Measurements from ENCODE around the gene KRT40. TPM values are rescaled to one million over a fixed set of nuclear protein-coding genes. Genes with fewer than 3 reads are reported as not detected.

KRT40 gene
- total and polyA plus RNA-seq, 2 experiments from 2014 or later = not detected

GRCh38 chr17:40932608-40933007 lies 51.5 kb downstream of the KRT40 start (continued):
- TF ChIP-seq EZH2phosphoT487 (IDR thresholded peaks at IDR 0.05; ENCODE audit: unreplicated experiment) (no peak), ZNF331 (CRISPR knock-in tag; IDR thresholded peaks at IDR 0.05; ENCODE audit: low read depth) (no peak), ZNF114 (CRISPR knock-in tag; IDR thresholded peaks at IDR 0.05) (no peak), STAT1 (IDR thresholded peaks at IDR 0.05; ENCODE audit: unreplicated experiment) (no peak), POLR2AphosphoS5 (IDR thresholded peaks at IDR 0.05; ENCODE audit: low read depth) (no peak), NANOG (IDR thresholded peaks at IDR 0.05; ENCODE audit: borderline replicate concordance) (no peak), EZH2 (IDR thresholded peaks at IDR 0.05; ENCODE audit: low read depth, unreplicated experiment) (no peak), CREB1 (CRISPR knock-in tag; IDR thresholded peaks at IDR 0.05; ENCODE audit: low read depth) (no peak), JUNB (IDR thresholded peaks at IDR 0.05; ENCODE audit: unreplicated experiment) (no peak)
- TF ChIP-seq, protein P1, sequence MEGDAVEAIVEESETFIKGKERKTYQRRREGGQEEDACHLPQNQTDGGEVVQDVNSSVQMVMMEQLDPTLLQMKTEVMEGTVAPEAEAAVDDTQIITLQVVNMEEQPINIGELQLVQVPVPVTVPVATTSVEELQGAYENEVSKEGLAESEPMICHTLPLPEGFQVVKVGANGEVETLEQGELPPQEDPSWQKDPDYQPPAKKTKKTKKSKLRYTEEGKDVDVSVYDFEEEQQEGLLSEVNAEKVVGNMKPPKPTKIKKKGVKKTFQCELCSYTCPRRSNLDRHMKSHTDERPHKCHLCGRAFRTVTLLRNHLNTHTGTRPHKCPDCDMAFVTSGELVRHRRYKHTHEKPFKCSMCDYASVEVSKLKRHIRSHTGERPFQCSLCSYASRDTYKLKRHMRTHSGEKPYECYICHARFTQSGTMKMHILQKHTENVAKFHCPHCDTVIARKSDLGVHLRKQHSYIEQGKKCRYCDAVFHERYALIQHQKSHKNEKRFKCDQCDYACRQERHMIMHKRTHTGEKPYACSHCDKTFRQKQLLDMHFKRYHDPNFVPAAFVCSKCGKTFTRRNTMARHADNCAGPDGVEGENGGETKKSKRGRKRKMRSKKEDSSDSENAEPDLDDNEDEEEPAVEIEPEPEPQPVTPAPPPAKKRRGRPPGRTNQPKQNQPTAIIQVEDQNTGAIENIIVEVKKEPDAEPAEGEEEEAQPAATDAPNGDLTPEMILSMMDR (conservative IDR thresholded peaks at IDR 0.05; ENCODE audit: low read depth in 2 of 2) = no peak
- TF ChIP-seq, protein P2, sequence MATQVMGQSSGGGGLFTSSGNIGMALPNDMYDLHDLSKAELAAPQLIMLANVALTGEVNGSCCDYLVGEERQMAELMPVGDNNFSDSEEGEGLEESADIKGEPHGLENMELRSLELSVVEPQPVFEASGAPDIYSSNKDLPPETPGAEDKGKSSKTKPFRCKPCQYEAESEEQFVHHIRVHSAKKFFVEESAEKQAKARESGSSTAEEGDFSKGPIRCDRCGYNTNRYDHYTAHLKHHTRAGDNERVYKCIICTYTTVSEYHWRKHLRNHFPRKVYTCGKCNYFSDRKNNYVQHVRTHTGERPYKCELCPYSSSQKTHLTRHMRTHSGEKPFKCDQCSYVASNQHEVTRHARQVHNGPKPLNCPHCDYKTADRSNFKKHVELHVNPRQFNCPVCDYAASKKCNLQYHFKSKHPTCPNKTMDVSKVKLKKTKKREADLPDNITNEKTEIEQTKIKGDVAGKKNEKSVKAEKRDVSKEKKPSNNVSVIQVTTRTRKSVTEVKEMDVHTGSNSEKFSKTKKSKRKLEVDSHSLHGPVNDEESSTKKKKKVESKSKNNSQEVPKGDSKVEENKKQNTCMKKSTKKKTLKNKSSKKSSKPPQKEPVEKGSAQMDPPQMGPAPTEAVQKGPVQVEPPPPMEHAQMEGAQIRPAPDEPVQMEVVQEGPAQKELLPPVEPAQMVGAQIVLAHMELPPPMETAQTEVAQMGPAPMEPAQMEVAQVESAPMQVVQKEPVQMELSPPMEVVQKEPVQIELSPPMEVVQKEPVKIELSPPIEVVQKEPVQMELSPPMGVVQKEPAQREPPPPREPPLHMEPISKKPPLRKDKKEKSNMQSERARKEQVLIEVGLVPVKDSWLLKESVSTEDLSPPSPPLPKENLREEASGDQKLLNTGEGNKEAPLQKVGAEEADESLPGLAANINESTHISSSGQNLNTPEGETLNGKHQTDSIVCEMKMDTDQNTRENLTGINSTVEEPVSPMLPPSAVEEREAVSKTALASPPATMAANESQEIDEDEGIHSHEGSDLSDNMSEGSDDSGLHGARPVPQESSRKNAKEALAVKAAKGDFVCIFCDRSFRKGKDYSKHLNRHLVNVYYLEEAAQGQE (IDR thresholded peaks at IDR 0.05; ENCODE audit: unreplicated experiment) = no peak

- Histone ChIP-seq H3K79me2 (replicated peaks; ENCODE audit: insufficient read depth) (no peaks in the 10 kb centered on the region), H3K4me2 (no peak overlapping the region), H3K4me1 (ENCODE audit: insufficient read depth) (peaks cover 4% of the 10 kb centered on the region; the same call in 1 of the 2 replicates), H3K4me3 (no peak overlapping the region), H3K27me3 (ENCODE audit: insufficient read depth) (no peaks in the 10 kb centered on the region), H3K27ac (ENCODE audit: low read depth) (no peak overlapping the region), H3K36me3 (ENCODE audit: insufficient read depth) (no peaks in the 10 kb centered on the region), H2AFZ (no peak overlapping the region), H3F3A (replicated peaks; ENCODE audit: low read depth) (no peaks in the 10 kb centered on the region), H3K9me2 (ENCODE audit: insufficient read depth) (no peaks in the 10 kb centered on the region; the same call in 1 of the 2 replicates), H4K20me1 (replicated peaks; ENCODE audit: insufficient read depth) (no peaks in the 10 kb centered on the region)
- DNase-seq (ENCODE audit: low spot score) = no peak
- Mint-ChIP-seq H3K9me3 (no peaks in the 10 kb centered on the region), H3K4me1 (peaks cover 7% of the 10 kb centered on the region), H3K27ac (no peak overlapping the region), H3K4me3 (no peak overlapping the region), H3K27me3 (ENCODE audit: insufficient read depth, low read depth, poor library complexity) (no peaks in the 10 kb centered on the region), H3K36me3 (ENCODE audit: low read depth) (no peaks in the 10 kb centered on the region)
- ATAC-seq = no peak
- TF ChIP-seq, protein P3, sequence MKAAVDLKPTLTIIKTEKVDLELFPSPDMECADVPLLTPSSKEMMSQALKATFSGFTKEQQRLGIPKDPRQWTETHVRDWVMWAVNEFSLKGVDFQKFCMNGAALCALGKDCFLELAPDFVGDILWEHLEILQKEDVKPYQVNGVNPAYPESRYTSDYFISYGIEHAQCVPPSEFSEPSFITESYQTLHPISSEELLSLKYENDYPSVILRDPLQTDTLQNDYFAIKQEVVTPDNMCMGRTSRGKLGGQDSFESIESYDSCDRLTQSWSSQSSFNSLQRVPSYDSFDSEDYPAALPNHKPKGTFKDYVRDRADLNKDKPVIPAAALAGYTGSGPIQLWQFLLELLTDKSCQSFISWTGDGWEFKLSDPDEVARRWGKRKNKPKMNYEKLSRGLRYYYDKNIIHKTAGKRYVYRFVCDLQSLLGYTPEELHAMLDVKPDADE (IDR thresholded peaks at IDR 0.05) = no peak
Measured at GRCh38 chr17:40931311-40931710, 52.8 kb downstream of the KRT40 start.

Small RNAs within 50 kb of the gene (small RNA-seq; reads per million reads assigned to genes)
- not detected for gene KRTAP3-4P (ENCODE audit: low replicate concordance)

Other genes with a start within 250 kb of the KRT40 start
Only the 30 nearest of the 35 such genes appear.
- not detected in 2 replicates for gene KRT27, start 201.8 kb downstream of the KRT40 start, total RNA-seq (2014; rRNA removed; shearing (Covaris generic))
- gene KRT27, start 201.8 kb downstream of the KRT40 start, polyA plus RNA-seq (2016; fragmentation: Nextera tagmentation; extraction: Ambion mirVana) = not detected in 2 replicates
- gene KRT28, start 184.4 kb downstream of the KRT40 start, total RNA-seq (2014; rRNA removed; shearing (Covaris generic)) = not detected in 2 replicates
- not detected in 2 replicates for gene KRT28, start 184.4 kb downstream of the KRT40 start, polyA plus RNA-seq (2016; fragmentation: Nextera tagmentation; extraction: Ambion mirVana)
- 7.8 and 9.6 TPM in 2 replicates for gene KRT10, start 161.7 kb downstream of the KRT40 start, total RNA-seq (2014; rRNA removed; shearing (Covaris generic))
- 117 and 123 TPM in 2 replicates for gene KRT10, start 161.7 kb downstream of the KRT40 start, polyA plus RNA-seq (2016; fragmentation: Nextera tagmentation; extraction: Ambion mirVana)
- gene KRT12, start 117.1 kb downstream of the KRT40 start, total RNA-seq (2014; rRNA removed; shearing (Covaris generic)) = not detected in 2 replicates
- not detected in 2 replicates for gene KRT12, start 117.1 kb downstream of the KRT40 start, polyA plus RNA-seq (2016; fragmentation: Nextera tagmentation; extraction: Ambion mirVana)
- gene KRT20, start 99.1 kb downstream of the KRT40 start, total RNA-seq (2014; rRNA removed; shearing (Covaris generic)) = not detected in 2 replicates
- gene KRT20, start 99.1 kb downstream of the KRT40 start, polyA plus RNA-seq (2016; fragmentation: Nextera tagmentation; extraction: Ambion mirVana) = not detected in 2 replicates
- not detected in 2 replicates for gene KRT23, start 46.7 kb downstream of the KRT40 start, total RNA-seq (2014; rRNA removed; shearing (Covaris generic))
- not detected in 2 replicates for gene KRT23, start 46.7 kb downstream of the KRT40 start, polyA plus RNA-seq (2016; fragmentation: Nextera tagmentation; extraction: Ambion mirVana)
- not detected in 2 replicates for gene KRT39, start 17.4 kb downstream of the KRT40 start, total RNA-seq (2014; rRNA removed; shearing (Covaris generic))
- gene KRT39, start 17.4 kb downstream of the KRT40 start, polyA plus RNA-seq (2016; fragmentation: Nextera tagmentation; extraction: Ambion mirVana) = not detected in 2 replicates
- not detected in 2 replicates for gene KRTAP3-3, start 9.8 kb upstream of the KRT40 start, total RNA-seq (2014; rRNA removed; shearing (Covaris generic))
- not detected in 2 replicates for gene KRTAP3-3, start 9.8 kb upstream of the KRT40 start, polyA plus RNA-seq (2016; fragmentation: Nextera tagmentation; extraction: Ambion mirVana)
- gene KRTAP3-2, start 15.6 kb upstream of the KRT40 start, total RNA-seq (2014; rRNA removed; shearing (Covaris generic)) = not detected in 2 replicates
- gene KRTAP3-2, start 15.6 kb upstream of the KRT40 start, polyA plus RNA-seq (2016; fragmentation: Nextera tagmentation; extraction: Ambion mirVana) = not detected in 2 replicates
- not detected in 2 replicates for gene KRTAP3-1, start 24.8 kb upstream of the KRT40 start, total RNA-seq (2014; rRNA removed; shearing (Covaris generic))
- gene KRTAP3-1, start 24.8 kb upstream of the KRT40 start, polyA plus RNA-seq (2016; fragmentation: Nextera tagmentation; extraction: Ambion mirVana) = not detected in 2 replicates
- gene KRTAP1-5, start 42.9 kb upstream of the KRT40 start, total RNA-seq (2014; rRNA removed; shearing (Covaris generic)) = not detected in 2 replicates
- gene KRTAP1-5, start 42.9 kb upstream of the KRT40 start, polyA plus RNA-seq (2016; fragmentation: Nextera tagmentation; extraction: Ambion mirVana) = not detected in 2 replicates
- not detected in 2 replicates for gene KRTAP1-4, start 45.9 kb upstream of the KRT40 start, total RNA-seq (2014; rRNA removed; shearing (Covaris generic))
- gene KRTAP1-4, start 45.9 kb upstream of the KRT40 start, polyA plus RNA-seq (2016; fragmentation: Nextera tagmentation; extraction: Ambion mirVana) = not detected in 2 replicates
- not detected in 2 replicates for gene KRTAP1-3, start 50.5 kb upstream of the KRT40 start, total RNA-seq (2014; rRNA removed; shearing (Covaris generic))
- gene KRTAP1-3, start 50.5 kb upstream of the KRT40 start, polyA plus RNA-seq (2016; fragmentation: Nextera tagmentation; extraction: Ambion mirVana) = not detected in 2 replicates
- not detected in 2 replicates for gene KRTAP1-1, start 57.1 kb upstream of the KRT40 start, total RNA-seq (2014; rRNA removed; shearing (Covaris generic))
- gene KRTAP1-1, start 57.1 kb upstream of the KRT40 start, polyA plus RNA-seq (2016; fragmentation: Nextera tagmentation; extraction: Ambion mirVana) = not detected in 2 replicates
- gene KRTAP2-1, start 63.0 kb upstream of the KRT40 start, total RNA-seq (2014; rRNA removed; shearing (Covaris generic)) = not detected in 2 replicates
- gene KRTAP2-1, start 63.0 kb upstream of the KRT40 start, polyA plus RNA-seq (2016; fragmentation: Nextera tagmentation; extraction: Ambion mirVana) = not detected in 2 replicates
- not detected in 2 replicates for gene KRTAP2-2, start 70.9 kb upstream of the KRT40 start, total RNA-seq (2014; rRNA removed; shearing (Covaris generic))
- gene KRTAP2-2, start 70.9 kb upstream of the KRT40 start, polyA plus RNA-seq (2016; fragmentation: Nextera tagmentation; extraction: Ambion mirVana) = not detected in 2 replicates
- not detected in 2 replicates for gene KRTAP2-3, start 75.8 kb upstream of the KRT40 start, total RNA-seq (2014; rRNA removed; shearing (Covaris generic))
- not detected in 2 replicates for gene KRTAP2-3, start 75.8 kb upstream of the KRT40 start, polyA plus RNA-seq (2016; fragmentation: Nextera tagmentation; extraction: Ambion mirVana)
- gene KRTAP2-4, start 81.6 kb upstream of the KRT40 start, total RNA-seq (2014; rRNA removed; shearing (Covaris generic)) = not detected in 2 replicates
- gene KRTAP2-4, start 81.6 kb upstream of the KRT40 start, polyA plus RNA-seq (2016; fragmentation: Nextera tagmentation; extraction: Ambion mirVana) = not detected in 2 replicates
- gene KRTAP4-7, start 99.8 kb upstream of the KRT40 start, total RNA-seq (2014; rRNA removed; shearing (Covaris generic)) = not detected in 2 replicates
- gene KRTAP4-7, start 99.8 kb upstream of the KRT40 start, polyA plus RNA-seq (2016; fragmentation: Nextera tagmentation; extraction: Ambion mirVana) = not detected in 2 replicates
- gene KRTAP4-8, start 113.8 kb upstream of the KRT40 start, total RNA-seq (2014; rRNA removed; shearing (Covaris generic)) = not detected in 2 replicates
- not detected in 2 replicates for gene KRTAP4-8, start 113.8 kb upstream of the KRT40 start, polyA plus RNA-seq (2016; fragmentation: Nextera tagmentation; extraction: Ambion mirVana)
- gene KRTAP4-16, start 117.9 kb upstream of the KRT40 start, total RNA-seq (2014; rRNA removed; shearing (Covaris generic)) = not detected in 2 replicates
- gene KRTAP4-16, start 117.9 kb upstream of the KRT40 start, polyA plus RNA-seq (2016; fragmentation: Nextera tagmentation; extraction: Ambion mirVana) = not detected in 2 replicates
- not detected in 2 replicates for gene KRTAP4-9, start 121.1 kb upstream of the KRT40 start, total RNA-seq (2014; rRNA removed; shearing (Covaris generic))
- gene KRTAP4-9, start 121.1 kb upstream of the KRT40 start, polyA plus RNA-seq (2016; fragmentation: Nextera tagmentation; extraction: Ambion mirVana) = not detected in 2 replicates
- not detected in 2 replicates for gene KRTAP4-11, start 134.0 kb upstream of the KRT40 start, total RNA-seq (2014; rRNA removed; shearing (Covaris generic))
- not detected in 2 replicates for gene KRTAP4-11, start 134.0 kb upstream of the KRT40 start, polyA plus RNA-seq (2016; fragmentation: Nextera tagmentation; extraction: Ambion mirVana)
- gene KRTAP4-12, start 139.9 kb upstream of the KRT40 start, total RNA-seq (2014; rRNA removed; shearing (Covaris generic)) = not detected in 2 replicates
- gene KRTAP4-12, start 139.9 kb upstream of the KRT40 start, polyA plus RNA-seq (2016; fragmentation: Nextera tagmentation; extraction: Ambion mirVana) = not detected in 2 replicates
- gene KRTAP4-6, start 156.2 kb upstream of the KRT40 start, total RNA-seq (2014; rRNA removed; shearing (Covaris generic)) = not detected in 2 replicates
- gene KRTAP4-6, start 156.2 kb upstream of the KRT40 start, polyA plus RNA-seq (2016; fragmentation: Nextera tagmentation; extraction: Ambion mirVana) = not detected in 2 replicates
- not detected in 2 replicates for gene KRTAP4-5, start 165.5 kb upstream of the KRT40 start, total RNA-seq (2014; rRNA removed; shearing (Covaris generic))
- not detected in 2 replicates for gene KRTAP4-5, start 165.5 kb upstream of the KRT40 start, polyA plus RNA-seq (2016; fragmentation: Nextera tagmentation; extraction: Ambion mirVana)
- gene KRTAP4-4, start 176.4 kb upstream of the KRT40 start, total RNA-seq (2014; rRNA removed; shearing (Covaris generic)) = not detected in 2 replicates
- not detected in 2 replicates for gene KRTAP4-4, start 176.4 kb upstream of the KRT40 start, polyA plus RNA-seq (2016; fragmentation: Nextera tagmentation; extraction: Ambion mirVana)
- gene KRTAP4-3, start 183.9 kb upstream of the KRT40 start, total RNA-seq (2014; rRNA removed; shearing (Covaris generic)) = not detected in 2 replicates
- gene KRTAP4-3, start 183.9 kb upstream of the KRT40 start, polyA plus RNA-seq (2016; fragmentation: Nextera tagmentation; extraction: Ambion mirVana) = not detected in 2 replicates
- gene KRTAP4-2, start 193.9 kb upstream of the KRT40 start, total RNA-seq (2014; rRNA removed; shearing (Covaris generic)) = not detected in 2 replicates
- gene KRTAP4-2, start 193.9 kb upstream of the KRT40 start, polyA plus RNA-seq (2016; fragmentation: Nextera tagmentation; extraction: Ambion mirVana) = not detected in 2 replicates
- gene KRTAP4-1, start 200.6 kb upstream of the KRT40 start, total RNA-seq (2014; rRNA removed; shearing (Covaris generic)) = not detected in 2 replicates
- gene KRTAP4-1, start 200.6 kb upstream of the KRT40 start, polyA plus RNA-seq (2016; fragmentation: Nextera tagmentation; extraction: Ambion mirVana) = not detected in 2 replicates

All from GM23338 (cell line).